ENCODE data around the gene SLC25A10. TPM values are rescaled to one million over a fixed set of nuclear protein-coding genes. Genes with fewer than 3 reads are reported as not detected.

The SLC25A10 gene
- total RNA-seq, 1 donor from 2014 or later = 8.2 TPM

DNA sequence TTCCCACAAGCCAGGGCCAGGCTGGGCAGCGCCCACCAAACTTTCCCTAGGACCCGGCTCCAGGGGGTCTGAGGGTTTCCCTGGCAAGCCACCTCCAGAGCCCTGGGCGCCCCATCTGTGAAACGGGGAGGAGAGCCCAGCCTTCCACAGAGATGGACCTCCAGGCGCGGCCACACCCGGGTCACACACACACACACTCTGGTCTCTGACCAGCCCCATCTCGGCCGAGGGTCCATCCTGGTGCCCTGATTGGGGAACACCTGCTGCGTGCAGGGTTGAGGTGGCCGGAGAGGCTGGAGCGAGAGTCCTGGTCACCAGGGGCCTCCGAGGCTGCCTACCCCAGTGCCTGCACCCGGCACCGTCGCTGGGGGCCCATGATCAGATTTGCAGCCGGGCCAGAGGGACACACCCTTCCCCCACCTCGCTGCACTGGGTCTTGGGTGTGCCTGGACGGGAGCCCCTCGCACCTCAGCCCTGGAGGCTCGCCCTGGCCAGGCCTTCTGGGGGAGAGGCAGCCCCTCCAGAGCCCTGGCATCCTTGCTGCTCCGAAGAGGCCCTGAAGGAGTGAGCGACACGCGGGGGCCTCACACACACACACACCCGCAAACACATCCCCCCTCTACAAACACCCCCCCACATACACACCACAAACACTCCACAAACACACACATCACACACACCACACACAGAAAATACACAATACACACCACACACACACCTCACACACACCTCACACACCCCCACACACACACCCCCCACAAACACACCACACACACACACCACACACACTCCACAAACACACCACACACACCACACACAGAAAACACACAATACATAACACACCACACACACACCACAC is 29.7 kb downstream of the SLC25A10 start:
- no peaks in the 10 kb centered on the region for H3K9me3 ChIP-seq (replicated peaks)
- no peaks in the 10 kb centered on the region for H3K36me3 ChIP-seq
- DNase-seq = no peak
- H3K4me3 ChIP-seq = no peak overlapping the region
- H3K27ac ChIP-seq (replicated peaks) = no peak overlapping the region
- no peaks in the 10 kb centered on the region for H3K4me1 ChIP-seq
- TF ChIP-seq, protein P1, sequence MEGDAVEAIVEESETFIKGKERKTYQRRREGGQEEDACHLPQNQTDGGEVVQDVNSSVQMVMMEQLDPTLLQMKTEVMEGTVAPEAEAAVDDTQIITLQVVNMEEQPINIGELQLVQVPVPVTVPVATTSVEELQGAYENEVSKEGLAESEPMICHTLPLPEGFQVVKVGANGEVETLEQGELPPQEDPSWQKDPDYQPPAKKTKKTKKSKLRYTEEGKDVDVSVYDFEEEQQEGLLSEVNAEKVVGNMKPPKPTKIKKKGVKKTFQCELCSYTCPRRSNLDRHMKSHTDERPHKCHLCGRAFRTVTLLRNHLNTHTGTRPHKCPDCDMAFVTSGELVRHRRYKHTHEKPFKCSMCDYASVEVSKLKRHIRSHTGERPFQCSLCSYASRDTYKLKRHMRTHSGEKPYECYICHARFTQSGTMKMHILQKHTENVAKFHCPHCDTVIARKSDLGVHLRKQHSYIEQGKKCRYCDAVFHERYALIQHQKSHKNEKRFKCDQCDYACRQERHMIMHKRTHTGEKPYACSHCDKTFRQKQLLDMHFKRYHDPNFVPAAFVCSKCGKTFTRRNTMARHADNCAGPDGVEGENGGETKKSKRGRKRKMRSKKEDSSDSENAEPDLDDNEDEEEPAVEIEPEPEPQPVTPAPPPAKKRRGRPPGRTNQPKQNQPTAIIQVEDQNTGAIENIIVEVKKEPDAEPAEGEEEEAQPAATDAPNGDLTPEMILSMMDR (IDR thresholded peaks at IDR 0.05; ENCODE audit: borderline replicate concordance) = no peak
- intact Hi-C loops (cut with micrococcal nuclease) = no loop called here
- peaks cover 19% of the 10 kb centered on the region for H3K27me3 ChIP-seq (ENCODE audit: low read depth)

Small RNA genes lying within 50 kb of the gene (microRNA-seq; reads per million reads assigned to microRNA genes)
- gene MIR6786 = not detected

Other genes with a start within 250 kb of the SLC25A10 start
- 342 TPM for gene ACTG1, start 199.5 kb upstream of the SLC25A10 start, total RNA-seq
- 0.38 TPM for gene FSCN2, start 183.9 kb upstream of the SLC25A10 start, total RNA-seq
- gene FAAP100, start 159.9 kb upstream of the SLC25A10 start, total RNA-seq = 15.9 TPM
- 87.5 TPM for gene NPLOC4, start 75.2 kb upstream of the SLC25A10 start, total RNA-seq
- 0.30 TPM for gene TSPAN10, start 75.1 kb upstream of the SLC25A10 start, total RNA-seq
- not detected for gene PDE6G, start 55.7 kb upstream of the SLC25A10 start, total RNA-seq
- gene OXLD1, start 45.7 kb upstream of the SLC25A10 start, total RNA-seq = 18.4 TPM
- 5.6 TPM for gene CCDC137, start 45.5 kb upstream of the SLC25A10 start, total RNA-seq
- gene ARL16, start 28.5 kb upstream of the SLC25A10 start, total RNA-seq = 9.0 TPM
- gene HGS, start 28.3 kb upstream of the SLC25A10 start, total RNA-seq = 50.5 TPM
- 157 TPM for gene MRPL12, start 8.9 kb upstream of the SLC25A10 start, total RNA-seq
- not detected for gene GCGR, start 91.9 kb downstream of the SLC25A10 start, total RNA-seq
- gene MCRIP1, start 121.0 kb downstream of the SLC25A10 start, total RNA-seq = 110 TPM
- gene PPP1R27, start 122.8 kb downstream of the SLC25A10 start, total RNA-seq = 0.25 TPM
- 267 TPM for gene P4HB, start 148.3 kb downstream of the SLC25A10 start, total RNA-seq
- gene ARHGDIA, start 159.1 kb downstream of the SLC25A10 start, total RNA-seq = 95.1 TPM
- 32.1 TPM for gene ALYREF, start 179.3 kb downstream of the SLC25A10 start, total RNA-seq
- 161 TPM for gene ANAPC11, start 179.4 kb downstream of the SLC25A10 start, total RNA-seq
- 0.19 TPM for gene NPB, start 190.0 kb downstream of the SLC25A10 start, total RNA-seq
- 48.1 TPM for gene PCYT2, start 199.1 kb downstream of the SLC25A10 start, total RNA-seq
- 8.5 TPM for gene SIRT7, start 205.9 kb downstream of the SLC25A10 start, total RNA-seq
- 24.3 TPM for gene MAFG, start 215.5 kb downstream of the SLC25A10 start, total RNA-seq
- 3.8 TPM for gene PYCR1, start 225.0 kb downstream of the SLC25A10 start, total RNA-seq
- 7.2 TPM for gene MYADML2, start 234.9 kb downstream of the SLC25A10 start, total RNA-seq
- gene NOTUM, start 248.9 kb downstream of the SLC25A10 start, total RNA-seq = not detected

All from left ventricle myocardium inferior (tissue), 1 donor.